Measurements from ENCODE around the gene TRA2B. TPM values are rescaled to one million over a fixed set of nuclear protein-coding genes. Genes with fewer than 3 reads are reported as not detected.

TRA2B gene
- total and polyA plus RNA-seq, 2 of the 8 experiments (the other 6 are each of a cell fraction or from before 2014, with no cell fraction given), result 206 to 274 TPM

DNA sequence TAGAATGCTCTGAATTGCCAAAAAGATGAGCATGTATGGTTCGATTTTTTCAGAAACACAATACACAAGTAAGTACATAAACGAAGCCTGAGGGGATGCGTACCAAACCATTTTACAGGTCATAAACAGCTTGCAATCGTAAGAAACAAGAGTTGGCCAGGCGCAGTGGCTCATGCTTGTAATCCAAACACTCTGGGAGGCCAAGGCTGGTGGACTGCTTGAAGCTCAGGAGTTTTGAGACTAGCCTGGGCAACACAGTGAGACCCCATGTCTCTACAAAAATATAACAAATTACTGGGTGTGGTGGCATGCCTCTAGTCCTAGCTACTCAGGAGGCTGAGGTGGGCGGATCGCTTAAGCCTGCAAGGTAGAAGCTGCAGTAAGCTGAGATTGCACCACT lies 13.4 kb downstream of the TRA2B start (continued):
- TF ChIP-seq SIRT6 (IDR thresholded peaks at IDR 0.05; ENCODE audit: low read length) (no peak), RBBP5 (IDR thresholded peaks at IDR 0.05; ENCODE audit: borderline replicate concordance, low read depth, low read length) (no peak), KDM5A (IDR thresholded peaks at IDR 0.05; ENCODE audit: low read length) (no peak), RFX5 (IDR thresholded peaks at IDR 0.05; ENCODE audit: borderline replicate concordance, low read depth, low read length) (no peak), TCF12 (IDR thresholded peaks at IDR 0.05; ENCODE audit: low read depth, low read length) (no peak)

Measured in H1 (cell line).